PFSK-1 (cell line): ENCODE data around the gene PRMT1.

Experiments
- FOXP2 ChIP-seq: optimal IDR thresholded peaks from 2 replicates; pipeline ENCODE3; 2011; ENCODE audit warnings: borderline replicate concordance, control low read depth, inconsistent platforms; ENCODE audit not compliant: insufficient read depth; ENCODE audit errors: extremely low read length, extremely low read depth
- POLR2AphosphoS5 ChIP-seq: IDR thresholded peaks from 2 replicates; pipeline ENCODE4 v1.6.1; 2012; ENCODE audit warnings: low read depth, mild to moderate bottlenecking, control low read depth, low read length, moderate library complexity
- SIN3A ChIP-seq: IDR thresholded peaks from 2 replicates; pipeline ENCODE4 v1.6.1; 2012; ENCODE audit warnings: mild to moderate bottlenecking, low read length, moderate library complexity, borderline replicate concordance; ENCODE audit not compliant: insufficient read depth
- TAF1 ChIP-seq: IDR thresholded peaks from 2 replicates; pipeline ENCODE4 v1.6.1; 2012; ENCODE audit warnings: low read length, control low read depth, borderline replicate concordance; ENCODE audit not compliant: insufficient read depth
- TF ChIP-seq, protein P1 (sequence below), 2 experiments: IDR thresholded peaks; 2 replicates each; pipeline versions ENCODE4 v1.6.1 to v1.8.0; 2011 to 2012; ENCODE audit warnings: low read depth in 2 of 2, low read length in 2 of 2, control low read depth in 1 of 2, inconsistent platforms in 1 of 2, mild to moderate bottlenecking in 1 of 2, moderate library complexity in 1 of 2; ENCODE audit not compliant: insufficient read depth in 1 of 2

Gene PRMT1

DNA sequence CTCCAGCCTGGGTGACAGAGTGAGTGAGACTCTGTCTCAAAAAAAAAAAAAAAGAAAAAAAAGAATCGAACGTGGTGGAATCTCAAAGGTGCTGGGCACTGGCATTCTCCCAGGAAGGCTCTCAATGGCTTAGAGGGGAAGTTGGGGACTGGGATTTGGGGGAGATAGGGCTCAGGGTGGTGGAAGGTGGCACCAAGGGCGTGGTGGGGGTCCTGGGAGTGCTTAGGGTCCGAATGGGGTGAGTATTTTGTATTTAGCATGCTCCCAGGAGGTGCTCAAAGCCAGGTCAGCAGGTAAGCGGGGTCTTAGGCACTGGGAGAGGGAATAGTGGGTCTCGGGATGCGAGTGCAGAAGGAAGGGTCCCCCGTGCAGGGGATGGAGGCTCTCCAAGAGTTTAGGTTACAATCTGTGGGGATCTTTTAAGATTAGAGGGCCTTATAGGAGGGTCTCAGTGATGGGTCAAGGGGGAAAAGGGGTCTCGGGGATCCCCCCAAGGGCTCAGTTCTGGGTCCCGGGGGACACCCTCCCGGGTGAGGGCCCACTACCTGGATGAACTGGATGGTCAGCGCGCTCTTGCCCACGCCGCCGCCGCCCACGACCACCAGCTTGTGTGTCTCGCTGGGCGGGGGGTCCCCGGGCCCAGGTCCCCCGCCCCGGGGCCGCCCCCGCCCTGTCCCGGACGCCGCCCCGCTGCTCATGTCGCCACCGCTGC lies 37.5 kb upstream of the PRMT1 start:
- TF ChIP-seq, protein P1, sequence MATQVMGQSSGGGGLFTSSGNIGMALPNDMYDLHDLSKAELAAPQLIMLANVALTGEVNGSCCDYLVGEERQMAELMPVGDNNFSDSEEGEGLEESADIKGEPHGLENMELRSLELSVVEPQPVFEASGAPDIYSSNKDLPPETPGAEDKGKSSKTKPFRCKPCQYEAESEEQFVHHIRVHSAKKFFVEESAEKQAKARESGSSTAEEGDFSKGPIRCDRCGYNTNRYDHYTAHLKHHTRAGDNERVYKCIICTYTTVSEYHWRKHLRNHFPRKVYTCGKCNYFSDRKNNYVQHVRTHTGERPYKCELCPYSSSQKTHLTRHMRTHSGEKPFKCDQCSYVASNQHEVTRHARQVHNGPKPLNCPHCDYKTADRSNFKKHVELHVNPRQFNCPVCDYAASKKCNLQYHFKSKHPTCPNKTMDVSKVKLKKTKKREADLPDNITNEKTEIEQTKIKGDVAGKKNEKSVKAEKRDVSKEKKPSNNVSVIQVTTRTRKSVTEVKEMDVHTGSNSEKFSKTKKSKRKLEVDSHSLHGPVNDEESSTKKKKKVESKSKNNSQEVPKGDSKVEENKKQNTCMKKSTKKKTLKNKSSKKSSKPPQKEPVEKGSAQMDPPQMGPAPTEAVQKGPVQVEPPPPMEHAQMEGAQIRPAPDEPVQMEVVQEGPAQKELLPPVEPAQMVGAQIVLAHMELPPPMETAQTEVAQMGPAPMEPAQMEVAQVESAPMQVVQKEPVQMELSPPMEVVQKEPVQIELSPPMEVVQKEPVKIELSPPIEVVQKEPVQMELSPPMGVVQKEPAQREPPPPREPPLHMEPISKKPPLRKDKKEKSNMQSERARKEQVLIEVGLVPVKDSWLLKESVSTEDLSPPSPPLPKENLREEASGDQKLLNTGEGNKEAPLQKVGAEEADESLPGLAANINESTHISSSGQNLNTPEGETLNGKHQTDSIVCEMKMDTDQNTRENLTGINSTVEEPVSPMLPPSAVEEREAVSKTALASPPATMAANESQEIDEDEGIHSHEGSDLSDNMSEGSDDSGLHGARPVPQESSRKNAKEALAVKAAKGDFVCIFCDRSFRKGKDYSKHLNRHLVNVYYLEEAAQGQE (IDR thresholded peaks at IDR 0.05; ENCODE audit: insufficient read depth in 1 of 2, low read depth in 2 of 2, low read length in 2 of 2): no peak
- TF ChIP-seq POLR2AphosphoS5 (no peak), TAF1 (no peak; the same call in 1 of the 2 replicates)

DNA sequence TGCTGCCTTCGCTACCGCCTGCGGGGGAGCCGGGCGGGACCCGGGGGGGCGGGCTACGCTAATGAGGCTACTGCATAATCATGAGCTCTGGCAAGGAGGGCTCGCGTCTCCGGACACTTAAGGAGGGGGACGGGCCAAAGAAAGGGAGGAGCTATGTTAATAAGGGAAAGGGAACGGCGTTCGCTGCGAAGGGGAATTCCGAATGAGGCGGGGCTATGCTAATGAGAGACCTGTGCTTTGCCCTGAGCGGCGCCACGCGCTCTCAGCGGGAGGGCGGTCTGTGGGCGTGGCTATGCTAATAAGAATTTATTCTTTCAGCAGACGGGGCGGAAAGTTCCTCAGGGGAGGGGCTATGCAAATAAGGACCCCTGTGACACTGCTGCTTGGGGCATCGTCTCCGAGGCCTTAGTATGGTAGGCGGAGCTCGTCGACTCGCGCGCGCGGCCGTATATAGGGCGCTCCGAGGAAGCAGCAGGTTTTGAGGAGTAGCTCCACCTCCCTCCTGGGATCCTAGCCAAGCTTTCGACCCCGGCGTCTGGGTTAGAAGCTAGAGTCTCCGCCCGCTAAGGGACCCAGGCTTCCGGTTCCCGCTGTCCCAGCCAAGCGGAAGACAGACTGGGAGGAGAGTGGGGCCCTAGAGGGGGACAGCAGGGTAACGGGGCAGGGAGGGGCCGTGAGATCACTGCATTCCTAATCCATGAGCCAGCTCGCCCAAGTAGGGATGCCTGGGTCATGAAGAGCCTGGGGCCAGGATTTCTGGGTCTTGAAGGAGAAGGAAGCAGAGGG lies 36.8 kb upstream of the PRMT1 start, which contains the start of gene RRAS:
Gene RRAS (minus strand): TSS at position 31 of the 786 bp plus-strand sequence. CDS start 45 bp downstream, outside the sequence.
- TF ChIP-seq POLR2AphosphoS5 (peak; percentile 38; the same call in 1 of the 2 replicates), SIN3A (peak; percentile 54; the same call in 1 of the 2 replicates), TAF1 (no peak), FOXP2 (peak; percentile 82)
- TF ChIP-seq, protein P1 (IDR thresholded peaks at IDR 0.05; ENCODE audit: insufficient read depth in 1 of 2, low read depth in 2 of 2, low read length in 2 of 2): no peak

DNA sequence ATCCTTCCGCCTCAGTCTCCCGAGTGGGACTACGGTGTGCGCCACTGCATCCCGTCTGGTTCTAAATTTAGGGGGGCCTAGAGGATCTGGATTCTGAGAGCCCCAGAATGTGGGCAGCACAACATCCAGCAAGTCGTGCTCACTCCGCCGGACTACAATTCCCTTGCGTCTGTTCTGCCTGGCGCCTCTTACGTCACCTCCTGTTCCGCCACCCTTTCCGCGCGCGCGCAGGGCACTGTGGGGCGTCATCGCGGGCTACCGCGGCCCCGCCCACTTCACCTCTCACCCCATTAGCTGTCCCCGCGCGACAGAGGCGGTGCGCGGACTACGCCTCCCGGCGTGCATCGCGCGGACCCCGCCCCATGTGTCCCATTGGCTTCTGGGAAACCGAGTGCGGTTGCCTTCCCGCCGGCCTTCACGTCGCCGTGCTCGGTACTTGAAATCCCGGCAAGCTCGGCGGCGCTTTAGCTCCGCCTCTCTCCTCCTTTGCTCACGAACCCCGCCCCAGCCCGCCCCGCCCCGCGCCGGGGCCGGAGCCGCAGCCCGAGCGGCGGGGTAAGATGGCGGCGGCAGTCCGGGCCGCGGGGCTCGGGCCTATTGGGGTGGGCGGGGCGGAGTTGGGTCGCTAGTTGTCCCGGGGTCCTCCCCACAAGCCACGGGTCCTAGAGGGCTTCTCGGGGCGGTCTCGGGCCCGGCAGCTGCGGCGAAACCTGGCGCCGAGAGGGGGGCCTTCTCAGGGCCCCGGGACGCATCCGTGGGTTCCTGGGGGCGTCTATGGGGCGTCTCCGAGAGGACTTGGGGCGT lies 35.2 kb upstream of the PRMT1 start, which contains the start of gene SCAF1:
Gene SCAF1 (plus strand): TSS at position 522 of the 804 bp plus-strand sequence. CDS start 2,818 bp downstream, outside the sequence.
- TF ChIP-seq POLR2AphosphoS5 (no peak; the same call in 1 of the 2 replicates), FOXP2 (peak; percentile 98), SIN3A (no peak), TAF1 (peak; percentile 60; the same call in 1 of the 2 replicates)

DNA sequence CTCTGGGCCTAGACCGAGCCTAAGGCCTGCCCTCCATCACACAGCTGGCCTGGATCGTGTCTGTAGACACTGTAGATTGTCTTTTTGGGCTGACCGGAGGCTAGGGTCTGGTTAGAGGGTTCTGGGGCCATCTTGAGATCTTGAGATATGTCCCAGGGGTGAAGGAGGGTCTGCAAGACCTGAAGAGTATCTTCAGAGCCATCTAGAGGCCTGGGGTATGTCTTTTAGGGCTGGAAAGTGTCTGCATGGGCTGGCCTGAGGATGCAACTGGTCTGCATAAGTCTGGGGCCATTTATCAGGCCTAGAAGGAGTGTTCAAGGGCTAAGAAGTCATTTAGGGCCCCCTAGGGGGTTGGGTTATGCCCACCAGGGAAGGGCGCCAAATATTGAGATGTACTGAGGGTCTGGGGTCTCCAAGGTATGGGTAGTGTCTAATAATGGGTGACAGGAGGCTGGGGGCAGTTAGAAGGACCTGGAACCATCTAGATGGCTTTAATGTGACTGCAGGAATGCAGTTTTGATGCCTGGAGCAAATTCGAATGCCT lies 34.5 kb upstream of the PRMT1 start:
- TF ChIP-seq SIN3A (no peak), FOXP2 (no peak), POLR2AphosphoS5 (no peak), TAF1 (no peak)
- TF ChIP-seq, protein P1 (IDR thresholded peaks at IDR 0.05; ENCODE audit: insufficient read depth in 1 of 2, low read depth in 2 of 2, low read length in 2 of 2): no peak

DNA sequence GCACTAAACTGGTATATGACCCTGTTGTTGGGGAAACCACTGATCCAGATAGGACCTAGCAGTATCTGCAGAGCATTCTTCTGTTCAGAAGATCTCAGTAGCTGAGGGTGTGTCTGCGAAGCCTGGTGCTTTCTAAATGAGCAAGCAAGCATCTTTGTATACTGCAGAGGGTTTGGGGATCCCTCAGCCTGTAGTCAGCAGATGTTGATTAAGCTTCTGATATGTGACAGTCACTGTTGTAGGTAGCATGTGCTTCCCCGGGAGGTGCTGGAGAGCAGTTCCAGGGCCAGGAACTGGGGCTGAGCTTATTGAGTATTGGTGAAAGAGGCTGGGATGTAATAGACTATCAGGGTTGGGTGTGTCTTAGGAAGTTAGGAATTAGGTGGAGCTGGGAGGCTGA lies 33.6 kb upstream of the PRMT1 start:
- TF ChIP-seq FOXP2 (no peak), POLR2AphosphoS5 (0 out of 2 replicates have a peak, but pooled peaks have one; percentile 24)
